HG03378 (cell line): ENCODE measurements around the gene IDH2.

Source experiments
- ATAC-seq: cut with Tn5 transposase; IDR thresholded peaks from one replicate; pipeline ENCODE4 v1.9.1; 2021; ENCODE audit warnings: mild to moderate bottlenecking, moderate library complexity; ENCODE audit not compliant: unreplicated experiment

IDH2 gene

DNA sequence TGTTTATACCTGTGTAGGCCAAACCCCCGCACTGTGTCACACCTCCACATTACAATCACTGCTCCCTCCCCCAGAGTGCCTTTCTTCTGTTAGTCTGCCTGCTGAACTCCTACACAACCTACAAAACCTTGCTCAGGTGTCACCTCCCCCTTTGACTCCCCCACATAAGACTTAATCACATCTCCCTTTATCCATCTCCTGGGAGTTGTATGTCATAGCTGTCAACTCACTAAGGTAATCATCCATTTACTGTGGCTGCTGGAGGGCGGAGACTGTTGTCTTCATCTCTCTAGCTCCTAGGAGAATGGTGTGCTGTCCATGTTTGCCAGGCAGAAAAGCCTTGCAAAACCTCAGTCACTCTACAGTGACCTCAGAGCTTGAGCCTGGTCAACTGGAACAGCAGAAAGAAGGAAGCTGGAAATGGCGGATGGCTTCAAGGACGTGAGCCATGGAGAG, 57.3 kb downstream of the IDH2 start:
- no peak for ATAC-seq

DNA sequence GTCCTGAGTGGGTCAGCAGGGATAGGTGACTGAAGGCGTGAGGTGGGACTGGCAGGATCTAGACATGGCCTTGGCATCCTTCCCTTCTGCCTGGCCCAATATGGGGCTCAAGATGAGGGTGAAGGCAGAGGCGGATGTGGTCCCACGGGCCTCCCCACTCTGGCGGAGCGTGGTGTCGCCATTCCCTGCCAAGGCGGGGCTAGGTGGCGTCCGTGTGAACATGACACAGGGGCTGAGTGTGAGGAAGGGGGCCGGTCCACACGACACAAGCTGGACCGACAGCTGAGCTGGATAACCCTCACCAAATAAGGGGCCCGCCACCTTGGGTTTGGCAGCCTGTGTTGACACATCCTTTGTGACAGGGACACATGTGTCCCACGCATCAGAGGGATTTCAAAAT, 58.1 kb downstream of the IDH2 start:
- ATAC-seq: no peak

DNA sequence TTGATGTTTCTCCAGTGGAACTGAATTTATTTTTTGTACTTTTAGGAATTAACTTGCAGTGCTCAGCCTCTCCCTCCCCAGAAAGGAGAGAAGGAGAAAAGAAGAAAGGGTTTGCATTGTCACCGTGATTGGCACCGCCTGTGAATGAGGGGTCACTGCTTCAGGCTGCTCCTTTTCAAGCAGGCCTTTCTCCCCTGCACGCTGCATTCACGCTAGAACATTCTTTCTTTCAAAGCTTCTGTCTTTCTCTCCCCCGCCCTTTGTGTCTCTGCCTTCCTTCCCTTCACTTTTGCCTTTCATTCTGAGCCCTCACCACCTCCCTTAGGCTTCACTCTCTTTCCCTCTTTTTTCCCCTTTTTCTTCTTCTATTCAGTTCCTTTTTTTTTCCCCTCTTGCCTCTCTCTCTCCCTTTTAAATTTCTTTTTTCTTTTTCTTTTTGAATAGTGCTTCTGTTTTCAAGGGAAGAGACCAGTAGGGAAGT, 58.7 kb downstream of the IDH2 start:
- no peak for ATAC-seq

DNA sequence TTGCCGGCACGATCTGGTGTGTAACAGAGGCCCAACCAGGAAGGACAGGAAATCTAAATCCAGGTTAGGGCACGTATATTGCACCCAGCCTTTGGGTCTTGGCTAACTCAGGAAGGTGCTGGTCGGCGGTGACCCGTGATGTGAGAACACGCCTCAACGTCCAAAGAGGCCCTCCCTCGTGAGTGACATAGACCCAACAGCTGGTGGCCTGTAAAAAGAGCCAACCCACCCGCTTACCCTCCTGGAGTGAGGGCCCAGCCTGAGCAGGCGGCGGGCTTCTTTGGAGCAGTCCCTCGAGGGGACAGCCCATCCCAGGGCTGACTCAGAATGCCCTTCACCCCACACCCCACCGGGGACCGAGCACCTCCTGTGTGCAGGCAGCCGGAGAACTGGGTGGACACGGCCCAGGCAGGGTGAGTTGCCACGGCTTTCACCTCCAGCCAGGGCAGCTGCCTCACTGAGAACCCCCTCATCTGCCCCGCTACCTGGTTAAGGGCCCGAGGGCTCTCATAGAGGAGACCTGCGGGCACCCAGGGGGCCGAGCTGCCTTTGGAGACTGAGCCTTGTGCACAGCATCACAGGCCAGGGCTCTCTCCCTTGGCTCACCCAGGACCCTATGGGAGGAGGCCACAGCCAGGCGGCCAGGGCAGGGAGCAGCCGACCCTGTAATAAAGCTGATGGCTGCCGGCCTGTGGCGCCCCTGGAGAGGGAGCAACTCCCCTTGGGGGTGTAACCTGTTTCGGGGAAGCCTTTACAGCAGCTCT, 59.3 kb downstream of the IDH2 start:
- ATAC-seq: no peak

DNA sequence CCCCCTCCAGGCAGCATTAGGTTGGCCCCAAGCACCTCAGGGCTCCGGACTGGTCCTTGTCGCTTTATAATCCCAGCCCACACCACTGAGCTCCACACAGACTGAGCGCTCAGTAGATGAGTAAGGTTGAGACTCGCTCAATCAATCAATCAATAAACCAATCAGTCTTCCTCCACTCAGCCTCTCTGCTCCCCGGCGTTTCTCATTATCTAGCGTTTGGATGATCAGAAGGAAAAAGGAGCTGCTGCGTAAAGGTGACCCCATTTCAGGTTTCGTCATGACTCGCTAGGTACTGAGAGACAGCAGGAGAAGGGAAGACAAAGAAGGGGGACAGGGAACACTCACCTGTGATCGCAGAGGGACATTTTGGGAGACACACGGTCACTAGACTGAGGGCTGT, 59.9 kb downstream of the IDH2 start:
- no peak for ATAC-seq

DNA sequence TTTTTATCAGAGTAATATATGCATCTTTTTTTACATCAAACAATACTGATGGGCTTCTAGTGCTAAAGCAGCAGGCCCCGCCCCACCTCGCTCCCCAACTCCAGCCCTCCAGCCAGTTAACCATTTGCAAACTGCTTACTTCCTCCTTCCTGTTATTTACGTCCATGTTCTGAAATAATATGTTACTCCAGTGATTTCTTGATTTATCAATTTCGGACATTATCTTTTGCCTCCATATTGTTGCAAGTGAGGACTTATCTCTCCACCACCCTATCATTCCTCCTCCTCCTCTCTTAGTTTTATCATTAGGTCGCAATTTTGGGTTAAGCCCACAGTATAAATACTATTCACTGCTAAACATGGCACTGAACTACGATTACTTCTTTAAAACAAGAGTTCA, 61.6 kb downstream of the IDH2 start:
- no peak for ATAC-seq

DNA sequence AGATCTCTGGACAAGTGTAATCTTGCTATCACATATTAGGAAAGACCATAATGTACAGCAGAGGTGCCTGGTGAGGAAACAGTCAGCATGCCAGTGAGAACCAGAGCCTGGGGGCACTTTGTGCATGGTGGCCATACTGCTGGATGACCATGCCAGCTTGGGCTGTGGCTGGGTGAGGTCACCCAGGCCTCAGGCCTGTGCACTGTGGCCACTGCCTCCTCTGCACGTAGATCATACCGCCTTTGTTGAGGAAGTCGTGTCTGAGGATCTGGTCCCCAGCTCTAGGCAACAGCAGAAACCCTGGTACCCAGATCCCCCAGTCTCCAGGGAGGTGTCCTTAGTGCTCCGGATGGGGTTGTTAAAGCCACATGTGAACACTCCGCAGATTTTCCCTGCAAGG, 62.3 kb downstream of the IDH2 start:
- no peak for ATAC-seq

DNA sequence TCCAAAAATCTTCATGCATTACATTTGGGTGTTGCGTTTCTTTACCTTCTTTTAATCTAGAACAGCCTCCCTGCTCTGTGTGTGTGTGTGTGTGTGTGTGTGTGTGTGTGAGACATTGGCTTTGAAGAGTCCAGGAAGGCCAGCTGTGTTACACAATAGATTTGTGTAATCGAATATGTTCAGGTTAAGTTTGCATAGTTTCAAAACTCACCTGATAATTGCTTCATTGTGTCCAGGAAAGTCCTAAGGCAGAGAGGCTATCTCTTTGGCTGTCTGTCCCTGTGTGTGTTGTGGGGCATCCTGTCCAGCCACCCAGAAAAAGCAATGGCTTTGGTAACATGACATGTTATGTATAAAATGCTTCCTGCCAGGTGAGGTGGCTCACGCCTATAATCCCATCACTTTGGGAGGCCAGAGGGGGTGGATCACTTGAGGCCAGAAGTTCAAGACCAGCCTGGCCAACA, 63.6 kb downstream of the IDH2 start:
- ATAC-seq: no peak

DNA sequence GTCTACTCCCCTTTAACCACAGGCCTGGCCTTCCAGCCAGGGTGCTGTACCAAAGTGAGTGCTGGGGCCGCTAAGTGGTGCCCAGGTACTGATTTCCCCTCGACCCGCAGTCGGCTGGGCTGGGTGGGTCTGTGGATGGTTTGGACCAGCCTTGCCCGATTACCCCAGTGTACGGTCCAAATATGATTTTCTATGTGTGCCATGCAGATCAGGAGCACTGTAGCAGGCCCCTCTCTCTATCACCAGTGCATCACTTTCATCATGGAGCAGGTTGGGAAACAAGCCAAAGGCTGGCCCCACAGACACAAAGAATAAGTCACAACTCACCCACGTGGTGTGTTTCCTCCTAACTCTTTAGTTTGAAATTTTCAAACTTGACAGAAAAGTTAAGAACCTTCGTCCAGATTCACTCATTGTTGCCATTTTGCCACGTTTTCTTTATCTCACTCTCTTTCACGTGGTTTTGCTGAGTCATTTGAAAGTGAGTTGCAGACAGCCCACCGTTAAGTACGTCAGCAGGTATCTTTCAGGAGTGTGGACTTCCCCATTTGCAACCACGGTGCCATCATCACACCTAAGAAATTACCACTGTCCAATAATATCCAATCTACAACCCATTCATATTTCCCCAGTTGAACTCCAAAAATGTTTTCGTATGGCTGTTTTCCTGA, 64.2 kb downstream of the IDH2 start:
- peak; percentile 82 for ATAC-seq

DNA sequence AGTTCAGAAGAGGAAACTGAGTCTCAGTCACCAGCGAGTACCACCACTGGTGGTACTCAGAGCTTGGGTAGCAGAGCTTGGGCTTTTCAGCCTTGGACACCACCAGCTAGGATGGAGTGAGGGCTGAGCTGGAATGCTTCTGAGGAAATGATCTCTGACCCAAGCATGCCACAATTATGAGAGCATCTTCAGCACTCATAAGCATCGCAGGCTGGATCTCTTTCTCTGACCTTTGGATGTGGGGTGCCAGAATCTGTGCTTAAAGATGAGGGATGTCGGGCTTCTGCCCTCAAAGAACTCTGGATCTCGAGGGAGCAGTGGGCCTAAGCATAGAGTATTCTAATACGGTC, 64.8 kb downstream of the IDH2 start:
- ATAC-seq: no peak

DNA sequence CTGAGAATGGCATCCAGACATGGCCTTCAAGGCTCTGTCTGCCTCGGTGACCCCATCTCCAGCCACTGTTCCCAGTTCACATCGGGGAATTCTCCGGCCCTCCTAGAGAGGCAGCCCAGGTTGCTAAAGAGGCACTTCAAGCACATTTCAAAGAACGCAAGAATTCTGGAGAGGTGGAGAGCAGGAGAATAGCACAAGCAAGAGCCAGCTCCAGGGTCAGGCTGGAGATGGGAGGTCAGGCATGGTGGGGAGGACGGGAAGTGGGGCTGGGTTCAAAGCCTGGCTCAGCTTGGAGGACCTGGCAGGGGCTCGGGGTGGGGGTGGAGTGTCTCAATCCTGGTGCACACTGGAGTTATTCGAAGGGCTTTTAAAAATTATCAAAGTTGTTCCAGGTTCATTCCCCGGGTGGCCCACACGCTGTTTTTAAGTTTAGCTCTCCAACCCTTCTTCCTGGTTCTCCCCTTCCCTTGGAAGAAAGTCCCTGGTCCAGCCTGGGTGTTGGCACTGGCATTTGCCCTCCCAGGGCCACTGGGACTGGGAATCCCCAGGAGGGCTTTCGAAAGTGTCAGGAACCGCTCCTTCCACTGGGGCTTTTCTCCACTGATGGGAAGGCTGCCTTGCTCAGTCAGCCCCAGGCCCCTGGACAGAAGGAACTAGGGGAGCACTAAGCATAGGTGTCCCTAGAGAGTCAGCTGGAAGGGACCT, 65.3 kb downstream of the IDH2 start:
- no peak for ATAC-seq

DNA sequence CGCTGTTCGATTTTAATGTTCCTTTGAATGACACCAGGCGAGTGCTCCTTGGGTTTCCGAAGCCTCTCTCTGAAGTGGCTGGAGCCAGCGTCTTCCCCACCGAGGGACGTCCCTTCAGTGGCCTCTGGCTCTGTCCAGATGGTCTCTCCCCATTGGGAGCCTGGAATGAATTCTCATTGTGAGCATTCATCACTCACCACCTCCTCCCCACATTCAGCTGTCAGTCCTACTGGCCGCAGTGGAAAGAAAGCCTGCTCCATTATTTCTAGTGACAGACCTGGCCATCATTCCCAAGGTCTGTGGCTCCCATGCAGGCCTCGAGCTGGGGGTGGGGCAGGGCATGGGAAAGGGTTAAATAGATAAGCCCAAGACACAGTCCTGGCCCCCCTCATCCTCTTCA, 65.9 kb downstream of the IDH2 start:
- no peak for ATAC-seq

DNA sequence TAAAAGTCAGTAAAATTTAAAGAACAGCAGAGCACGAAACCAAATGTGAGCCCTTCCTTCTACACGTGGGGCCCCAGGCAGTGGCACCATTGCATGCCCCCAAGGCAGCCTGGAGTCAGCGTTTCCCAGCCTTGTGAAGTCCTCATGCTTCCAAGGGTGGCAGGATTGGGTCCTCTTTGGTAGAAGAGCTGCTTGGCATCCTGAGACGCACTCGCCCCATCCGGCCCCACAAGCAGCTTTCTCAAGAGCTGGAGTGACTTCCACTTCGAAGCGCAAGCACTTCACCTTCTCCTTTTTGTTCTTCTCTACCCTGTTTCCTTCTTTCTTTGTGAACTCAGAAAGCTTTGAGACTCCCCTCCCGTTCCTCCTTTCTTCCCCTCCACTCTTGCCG, 66.4 kb downstream of the IDH2 start:
- no peak for ATAC-seq

DNA sequence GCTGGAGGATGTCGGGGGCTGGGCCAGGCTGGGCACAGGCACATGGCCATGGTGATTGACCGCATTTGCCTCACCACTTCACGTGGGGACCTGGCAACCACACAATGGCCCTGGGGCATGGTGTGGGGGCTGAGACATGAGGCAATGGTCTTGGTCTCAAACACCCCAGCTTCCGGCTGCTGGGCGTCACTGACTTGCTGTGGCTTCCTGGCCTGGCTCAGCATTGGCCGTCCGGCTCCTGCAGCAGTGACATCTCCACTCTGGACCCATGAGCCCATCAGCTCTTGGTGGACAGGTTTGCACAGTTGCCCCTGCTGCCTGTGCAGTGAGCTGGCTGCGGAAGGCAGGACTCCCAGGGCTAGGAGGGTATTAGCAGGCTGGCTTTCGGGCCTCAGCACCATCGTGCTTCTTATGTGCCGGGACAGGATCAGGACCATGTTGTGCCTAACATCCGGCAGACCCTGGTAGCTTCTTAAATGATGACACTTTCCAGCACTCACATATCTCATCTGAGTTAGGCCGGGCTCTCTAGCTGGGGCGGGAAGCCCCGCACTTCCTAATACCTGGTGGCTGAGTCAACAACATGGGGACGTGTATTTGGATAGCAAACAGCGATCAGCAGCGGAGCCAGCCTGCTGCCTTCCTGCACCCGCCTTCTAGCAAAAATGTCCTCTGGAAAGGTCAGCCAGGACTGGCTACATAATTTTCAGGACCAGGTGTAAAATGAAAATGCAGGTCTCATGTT, 67.0 kb downstream of the IDH2 start:
- ATAC-seq: no peak

DNA sequence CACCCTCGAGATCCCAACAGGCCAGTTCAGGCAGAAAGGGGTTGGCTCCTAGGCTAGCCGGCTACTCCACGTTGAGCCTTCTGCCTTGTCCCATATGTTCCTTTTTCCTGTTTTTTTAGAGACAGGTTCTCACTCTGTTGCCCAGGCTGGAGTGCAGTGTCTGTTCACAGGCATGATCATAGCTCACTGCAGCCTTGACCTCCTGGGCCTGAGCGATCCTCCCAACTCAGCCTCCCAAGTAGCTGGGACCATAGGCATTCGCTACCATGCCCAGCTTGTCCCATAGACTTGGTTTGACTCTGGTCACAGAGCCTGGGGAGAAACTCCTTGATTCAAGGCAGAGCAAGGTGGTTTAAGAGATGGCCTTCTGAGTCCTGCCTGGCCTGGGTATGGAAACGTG, 68.8 kb downstream of the IDH2 start:
- ATAC-seq: no peak
